IPS-18a (cell line): ENCODE results near the gene VWA8.

Experiments used
- H3K27ac ChIP-seq: one replicate; pipeline ENCODE4 v1.5.1; 2013; ENCODE audit warnings: low read length
- H3K27me3 ChIP-seq: one replicate; pipeline ENCODE4 v1.6.1; 2013; ENCODE audit warnings: mild to moderate bottlenecking, low read length; ENCODE audit not compliant: control insufficient read depth, insufficient read depth
- H3K36me3 ChIP-seq: one replicate; pipeline ENCODE4 v1.6.1; 2013; ENCODE audit warnings: low read depth, low read length; ENCODE audit not compliant: control insufficient read depth
- H3K4me1 ChIP-seq: one replicate; pipeline ENCODE4 v1.6.1; 2013; ENCODE audit warnings: low read depth, low read length; ENCODE audit not compliant: control insufficient read depth
- H3K4me3 ChIP-seq: one replicate; pipeline ENCODE4 v1.5.1; 2013; ENCODE audit warnings: low read length
- H3K9ac ChIP-seq: one replicate; pipeline ENCODE4 v1.6.1; 2013; ENCODE audit warnings: mild to moderate bottlenecking, low read length, moderate library complexity
- H3K9me3 ChIP-seq: one replicate; pipeline ENCODE4 v1.6.1; 2013; ENCODE audit warnings: low read depth, low read length; ENCODE audit not compliant: control insufficient read depth

Gene VWA8

DNA sequence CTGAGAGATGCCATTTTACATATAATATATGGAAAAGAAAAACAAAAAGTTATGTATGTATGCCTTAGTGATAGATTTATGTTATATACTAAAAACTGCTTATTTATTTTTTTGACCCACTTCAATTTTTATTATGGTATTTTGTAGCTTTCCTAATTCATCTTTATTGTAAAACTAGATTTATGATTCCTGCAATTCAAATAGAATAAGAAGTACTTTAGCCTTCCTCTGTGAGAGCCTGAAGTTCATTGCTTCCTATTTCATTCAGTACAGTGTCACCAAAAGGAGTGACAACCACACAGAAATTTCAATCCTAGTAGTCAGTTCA lies 345.4 kb downstream of the VWA8 start:
- Histone ChIP-seq H3K4me1 (no peaks in the 10 kb centered on the region), H3K9ac (no peak overlapping the region), H3K27ac (no peak overlapping the region)

DNA sequence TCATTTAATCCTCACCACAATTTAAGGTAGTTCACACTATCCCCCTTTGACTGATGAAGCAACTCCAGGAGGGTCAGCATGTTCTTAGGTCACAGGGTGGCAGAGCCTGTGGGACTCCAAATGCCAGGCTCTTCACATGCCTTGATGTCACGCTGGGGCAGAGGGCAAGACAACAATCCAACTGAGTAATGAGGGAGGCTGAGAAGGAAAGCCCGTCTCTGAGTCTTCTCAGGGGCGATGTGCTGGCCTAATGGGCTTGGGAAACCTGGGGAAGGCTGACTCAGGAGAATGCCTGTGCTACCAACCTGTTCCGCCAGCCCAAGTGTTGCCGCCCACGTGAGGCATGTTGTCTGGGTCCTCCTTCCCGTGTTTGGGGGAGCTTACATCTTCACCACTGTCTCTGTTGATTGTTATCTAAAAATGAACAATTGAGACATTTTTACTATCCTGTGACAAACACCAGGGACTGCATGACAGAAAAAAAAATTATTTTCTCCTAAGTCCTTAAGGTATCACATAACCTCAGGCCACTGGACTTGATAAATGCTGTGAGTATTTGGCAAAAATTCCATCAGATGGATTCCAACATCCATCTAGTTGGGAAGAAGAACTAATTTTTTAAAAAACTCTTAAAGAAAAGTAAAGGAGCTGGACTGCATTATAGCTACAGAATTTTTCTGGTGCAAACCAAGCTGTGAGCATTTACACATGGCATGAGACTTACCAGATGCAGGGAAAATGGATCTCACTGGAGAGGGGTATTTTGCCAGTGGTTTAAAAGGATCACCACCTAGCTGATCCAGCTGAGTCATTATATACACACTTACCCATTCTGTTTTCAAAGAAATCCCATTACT lies 346.0 kb downstream of the VWA8 start:
- Histone ChIP-seq H3K27me3 (no peaks in the 10 kb centered on the region), H3K9me3 (no peaks in the 10 kb centered on the region), H3K9ac (no peak overlapping the region), H3K27ac (no peak overlapping the region), H3K4me3 (no peak overlapping the region), H3K36me3 (peaks cover 3% of the 10 kb centered on the region), H3K4me1 (no peaks in the 10 kb centered on the region)

More for the DNA sequence above, 345.4 kb downstream of the VWA8 start:
- Histone ChIP-seq H3K36me3 (peaks cover 3% of the 10 kb centered on the region), H3K27me3 (no peaks in the 10 kb centered on the region), H3K9me3 (no peaks in the 10 kb centered on the region), H3K4me3 (no peak overlapping the region)

DNA sequence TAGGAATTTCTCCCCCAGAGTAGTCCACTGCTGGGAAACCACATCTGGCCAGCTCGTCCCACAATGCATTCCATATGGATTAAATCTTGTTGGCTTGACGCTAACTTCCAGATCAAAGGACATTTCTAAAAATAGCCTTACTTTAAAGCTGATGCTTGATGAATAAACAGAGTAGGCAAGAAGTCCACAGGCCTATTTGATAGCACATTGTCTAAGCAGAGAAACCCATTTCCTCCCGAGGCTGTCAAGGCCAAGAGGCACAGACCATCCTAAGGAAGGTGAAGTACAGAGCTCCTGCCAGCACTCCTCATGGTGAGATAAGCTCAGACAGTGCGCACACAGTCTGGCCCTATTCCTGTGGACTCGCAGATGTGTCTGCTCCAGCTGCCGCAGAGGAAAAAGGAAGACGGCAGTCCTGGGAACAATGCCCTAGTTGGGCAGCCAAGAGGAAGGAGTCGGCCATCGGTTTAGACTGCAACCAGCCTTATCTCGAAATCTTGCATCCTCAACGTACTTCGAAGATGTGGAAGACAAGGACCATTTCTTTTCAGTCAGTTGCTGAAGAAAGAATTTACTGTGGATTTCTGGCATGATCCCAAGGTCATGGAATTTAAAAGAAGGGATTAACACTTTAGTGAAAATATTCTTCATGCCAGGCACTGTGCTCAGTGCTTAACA lies 346.8 kb downstream of the VWA8 start:
- Histone ChIP-seq H3K9me3 (no peaks in the 10 kb centered on the region), H3K4me1 (no peaks in the 10 kb centered on the region), H3K9ac (no peak overlapping the region), H3K36me3 (peaks cover 3% of the 10 kb centered on the region), H3K27me3 (no peaks in the 10 kb centered on the region), H3K27ac (no peak overlapping the region), H3K4me3 (no peak overlapping the region)

DNA sequence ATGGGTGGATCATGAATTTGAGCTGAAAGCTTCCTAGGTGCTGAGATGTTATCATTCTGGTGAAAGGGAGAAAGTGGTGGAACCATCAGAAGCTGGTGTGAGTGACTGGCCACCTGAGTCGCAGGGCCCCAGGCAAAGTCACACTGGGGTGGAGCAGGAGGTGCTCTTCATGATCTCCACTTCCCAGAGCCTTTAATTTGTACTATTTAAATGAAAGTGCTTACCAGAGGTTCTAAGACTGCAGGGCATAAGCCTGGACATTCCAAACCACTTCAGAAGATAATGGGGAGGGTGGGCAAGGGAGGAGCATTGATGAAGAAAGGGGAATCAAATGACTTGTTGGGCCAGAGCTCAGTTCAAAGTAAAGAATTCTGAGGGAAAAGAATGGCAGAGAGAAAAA lies 347.4 kb downstream of the VWA8 start:
- Histone ChIP-seq H3K36me3 (peaks cover 3% of the 10 kb centered on the region), H3K4me3 (no peak overlapping the region), H3K27ac (no peak overlapping the region), H3K9me3 (no peaks in the 10 kb centered on the region), H3K4me1 (no peaks in the 10 kb centered on the region), H3K27me3 (no peaks in the 10 kb centered on the region), H3K9ac (no peak overlapping the region)

DNA sequence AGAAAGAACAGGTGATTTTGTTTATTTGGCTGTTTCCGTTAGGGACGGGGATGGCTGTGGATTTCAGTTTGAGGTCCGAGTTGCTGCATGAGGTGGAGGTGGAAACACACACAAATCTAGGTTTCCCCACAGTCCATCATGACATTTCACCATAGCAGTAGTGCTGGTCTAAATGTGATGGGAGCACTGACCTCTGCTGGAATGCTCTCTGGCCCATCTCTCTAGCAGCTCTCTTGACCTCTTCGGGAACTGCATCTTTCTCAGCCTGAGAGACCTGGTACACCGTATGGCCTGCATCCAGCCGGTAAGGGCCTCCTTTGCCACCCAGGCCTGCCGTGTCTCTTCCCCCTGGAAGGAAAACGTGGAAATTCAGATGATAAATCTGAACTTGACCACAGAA lies 349.5 kb downstream of the VWA8 start:
- H3K4me1 ChIP-seq = no peaks in the 10 kb centered on the region
- H3K36me3 ChIP-seq = peaks cover 6% of the 10 kb centered on the region
- H3K27me3 ChIP-seq = no peaks in the 10 kb centered on the region
- H3K27ac ChIP-seq = no peak overlapping the region
- no peak overlapping the region for H3K9ac ChIP-seq
- H3K4me3 ChIP-seq = no peak overlapping the region
- H3K9me3 ChIP-seq = no peaks in the 10 kb centered on the region

DNA sequence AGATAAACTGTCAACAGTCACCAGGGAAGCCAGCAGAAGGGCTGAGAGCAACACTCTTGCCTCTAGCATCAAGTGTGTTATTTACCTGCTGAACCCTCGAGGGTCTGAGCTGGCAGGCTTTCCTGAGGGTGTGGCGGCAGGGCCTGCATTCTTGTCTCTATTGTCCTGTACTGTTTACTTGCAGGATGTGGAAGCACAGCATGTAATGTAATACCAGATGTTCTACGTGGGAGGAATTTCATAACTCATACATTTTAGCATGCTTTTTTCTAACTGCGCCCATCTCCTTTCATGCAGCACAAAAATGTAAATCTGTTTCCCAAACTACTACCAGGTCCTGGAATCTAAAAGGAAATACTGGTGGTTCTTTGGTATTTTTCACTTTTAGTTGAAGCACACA lies 350.5 kb downstream of the VWA8 start:
- Histone ChIP-seq H3K27ac (no peak overlapping the region), H3K4me3 (no peak overlapping the region), H3K9me3 (no peaks in the 10 kb centered on the region), H3K9ac (no peak overlapping the region), H3K27me3 (no peaks in the 10 kb centered on the region), H3K4me1 (no peaks in the 10 kb centered on the region), H3K36me3 (peaks cover 6% of the 10 kb centered on the region)

DNA sequence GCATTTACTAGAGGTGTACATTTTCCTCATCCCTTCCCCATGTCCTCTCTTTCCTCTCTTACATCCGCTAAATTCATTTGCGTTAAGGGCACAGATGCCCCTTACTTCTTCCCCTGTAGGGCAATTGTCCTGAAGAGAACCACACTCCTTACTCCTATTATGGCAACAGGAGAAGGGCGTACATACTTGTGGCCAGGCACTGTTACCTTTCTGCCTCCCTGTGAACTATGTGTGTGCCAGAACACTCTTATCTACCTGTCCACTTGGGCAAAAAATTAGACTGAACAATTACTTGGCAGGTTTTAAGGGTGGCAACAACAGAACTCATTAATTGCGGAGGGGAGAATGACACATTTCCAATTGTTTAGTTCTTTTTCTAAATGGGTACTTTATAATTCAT lies 351.1 kb downstream of the VWA8 start:
- no peaks in the 10 kb centered on the region for H3K4me1 ChIP-seq
- peaks cover 6% of the 10 kb centered on the region for H3K36me3 ChIP-seq
- no peaks in the 10 kb centered on the region for H3K27me3 ChIP-seq
- no peak overlapping the region for H3K27ac ChIP-seq
- no peak overlapping the region for H3K9ac ChIP-seq
- H3K4me3 ChIP-seq = no peak overlapping the region
- no peaks in the 10 kb centered on the region for H3K9me3 ChIP-seq

DNA sequence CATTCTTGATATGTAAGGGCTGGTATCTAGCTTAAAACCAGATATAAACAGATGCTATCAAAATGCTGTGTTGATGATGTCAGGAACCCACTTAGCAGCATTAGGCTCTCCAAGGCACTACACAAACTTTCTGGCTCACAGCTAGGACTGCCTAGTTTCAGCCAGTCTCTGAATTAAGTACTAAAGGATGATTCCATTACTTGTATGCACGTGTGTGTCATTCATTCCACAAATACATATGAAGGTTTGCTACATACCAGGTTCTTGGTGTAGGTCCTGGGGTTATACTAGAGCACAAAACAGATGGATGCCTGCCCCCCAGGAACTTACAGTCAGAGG lies 352.1 kb downstream of the VWA8 start:
- H3K9ac ChIP-seq = no peak overlapping the region
- no peaks in the 10 kb centered on the region for H3K4me1 ChIP-seq
- no peak overlapping the region for H3K27ac ChIP-seq
- no peaks in the 10 kb centered on the region for H3K27me3 ChIP-seq
- no peak overlapping the region for H3K4me3 ChIP-seq
- peaks cover 6% of the 10 kb centered on the region for H3K36me3 ChIP-seq
- no peaks in the 10 kb centered on the region for H3K9me3 ChIP-seq

DNA sequence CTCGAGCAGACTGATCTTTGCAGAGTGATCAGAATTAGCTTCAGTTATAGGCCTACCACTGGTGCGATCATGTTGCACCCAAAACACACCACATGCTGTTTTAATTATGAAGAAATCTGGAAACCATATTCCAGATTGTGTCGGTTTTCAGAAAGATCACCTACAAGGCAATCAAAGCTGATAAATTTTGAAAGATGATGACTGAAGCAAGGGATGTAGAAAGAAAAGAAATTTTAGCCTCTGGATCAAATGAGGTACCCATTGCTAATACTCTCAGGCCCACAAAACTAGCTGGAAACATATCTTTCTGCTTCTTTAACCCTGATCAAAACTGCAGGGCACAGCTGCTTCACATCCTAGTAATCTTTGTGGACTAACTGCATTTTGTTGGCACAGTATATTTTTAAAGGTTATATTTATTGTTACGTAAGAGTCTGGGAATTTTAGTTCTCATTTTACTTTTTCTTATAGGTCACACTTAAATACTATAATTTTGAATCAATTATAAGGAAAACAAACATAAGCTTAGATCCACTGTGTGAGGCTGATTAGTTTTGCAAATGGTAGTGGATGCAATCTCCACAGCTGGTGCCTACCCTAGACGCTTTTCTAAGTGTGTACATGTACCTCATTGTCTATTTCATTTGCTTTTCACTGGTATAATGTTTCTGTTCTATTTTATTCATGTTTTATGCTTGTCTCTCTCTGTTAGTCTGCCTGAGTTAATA lies 352.6 kb downstream of the VWA8 start:
- no peaks in the 10 kb centered on the region for H3K9me3 ChIP-seq
- H3K36me3 ChIP-seq = peaks cover 6% of the 10 kb centered on the region
- H3K9ac ChIP-seq = no peak overlapping the region
- H3K27me3 ChIP-seq = no peaks in the 10 kb centered on the region
- H3K4me3 ChIP-seq = no peak overlapping the region
- no peaks in the 10 kb centered on the region for H3K4me1 ChIP-seq
- H3K27ac ChIP-seq = no peak overlapping the region

DNA sequence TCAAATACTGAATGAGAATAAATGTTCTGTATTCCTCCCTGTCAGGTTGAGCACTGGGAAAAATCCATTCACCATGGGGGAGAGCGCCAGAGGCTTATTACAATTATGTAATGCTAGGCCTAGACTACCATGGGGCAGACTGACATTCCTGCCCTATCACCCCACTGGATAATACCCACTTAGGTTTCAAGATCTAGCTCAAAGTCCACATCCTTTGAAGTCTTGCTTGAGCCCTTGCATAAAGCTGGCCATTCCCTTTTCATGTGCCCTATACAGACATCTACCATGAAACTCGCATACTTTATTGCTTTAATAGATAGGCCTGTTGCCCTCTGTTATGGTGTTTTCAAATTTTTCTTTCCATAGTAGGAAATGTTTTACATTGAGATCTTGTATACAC lies 354.3 kb downstream of the VWA8 start:
- Histone ChIP-seq H3K4me3 (no peak overlapping the region), H3K9me3 (no peaks in the 10 kb centered on the region), H3K27me3 (no peaks in the 10 kb centered on the region), H3K36me3 (peaks cover 6% of the 10 kb centered on the region), H3K9ac (no peak overlapping the region), H3K4me1 (no peaks in the 10 kb centered on the region), H3K27ac (no peak overlapping the region)

DNA sequence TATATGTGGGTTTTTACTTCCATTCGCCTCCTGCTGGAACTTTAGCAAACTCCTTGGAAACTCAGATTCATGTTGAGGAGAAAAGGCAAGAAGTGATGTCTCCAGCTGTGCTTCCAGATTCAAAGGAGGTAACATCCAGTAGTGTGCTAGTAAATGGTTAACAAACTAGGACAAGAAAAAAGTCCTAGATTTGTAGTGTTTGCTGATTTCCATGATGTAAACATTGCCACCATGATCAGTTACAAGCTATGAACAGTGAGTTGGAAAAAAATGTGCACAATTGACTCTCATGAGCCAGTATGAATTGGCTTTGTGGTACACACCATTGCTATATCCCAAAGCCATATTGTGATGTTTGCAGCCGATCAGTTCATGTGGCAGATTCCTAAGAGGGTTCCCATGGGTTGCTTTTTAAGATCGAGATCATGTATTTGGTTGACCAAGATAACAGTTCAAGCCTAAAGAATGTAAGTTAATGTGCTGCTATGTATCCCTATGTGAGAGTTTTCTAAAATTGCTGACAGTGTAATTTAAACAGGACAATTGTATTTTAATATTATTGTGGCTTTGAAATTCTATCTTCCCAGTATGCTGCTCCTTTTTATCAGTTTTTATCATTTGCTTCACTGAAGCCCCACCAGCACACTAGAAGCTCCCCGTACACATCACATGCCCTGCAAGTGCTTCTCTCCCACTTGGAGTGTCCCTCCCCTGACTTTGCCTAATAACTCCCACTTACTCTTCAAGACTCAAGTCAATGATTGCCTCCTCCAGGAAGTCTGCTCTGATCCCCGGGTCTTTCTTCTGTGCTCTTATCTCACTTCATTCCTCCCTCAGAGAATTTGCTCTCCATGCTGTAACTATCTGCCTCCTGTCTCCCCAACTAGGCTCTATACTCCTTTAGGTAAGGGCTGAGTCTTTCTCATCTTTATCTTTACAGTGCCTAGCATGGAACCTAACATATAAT lies 355.3 kb downstream of the VWA8 start:
- no peaks in the 10 kb centered on the region for H3K4me1 ChIP-seq
- H3K4me3 ChIP-seq = no peak overlapping the region
- H3K9me3 ChIP-seq = no peaks in the 10 kb centered on the region

More for the DNA sequence above, 355.3 kb downstream of the VWA8 start:
- no peak overlapping the region for H3K9ac ChIP-seq
- peaks cover 3% of the 10 kb centered on the region for H3K36me3 ChIP-seq
- H3K27me3 ChIP-seq = no peaks in the 10 kb centered on the region
- H3K27ac ChIP-seq = no peak overlapping the region
